ENCODE measurements around the gene STOM. TPM values are rescaled to one million over a fixed set of nuclear protein-coding genes. Genes with fewer than 3 reads are reported as not detected.
"Not testable (repeated sequence)": the region's sequence is repeated elsewhere in the genome, so short reads cannot be mapped to it uniquely, and the experiment has no call there.

The STOM gene
- polyA plus RNA-seq, 4 donors = 66.5 to 81.6 (median 73.0) TPM

DNA sequence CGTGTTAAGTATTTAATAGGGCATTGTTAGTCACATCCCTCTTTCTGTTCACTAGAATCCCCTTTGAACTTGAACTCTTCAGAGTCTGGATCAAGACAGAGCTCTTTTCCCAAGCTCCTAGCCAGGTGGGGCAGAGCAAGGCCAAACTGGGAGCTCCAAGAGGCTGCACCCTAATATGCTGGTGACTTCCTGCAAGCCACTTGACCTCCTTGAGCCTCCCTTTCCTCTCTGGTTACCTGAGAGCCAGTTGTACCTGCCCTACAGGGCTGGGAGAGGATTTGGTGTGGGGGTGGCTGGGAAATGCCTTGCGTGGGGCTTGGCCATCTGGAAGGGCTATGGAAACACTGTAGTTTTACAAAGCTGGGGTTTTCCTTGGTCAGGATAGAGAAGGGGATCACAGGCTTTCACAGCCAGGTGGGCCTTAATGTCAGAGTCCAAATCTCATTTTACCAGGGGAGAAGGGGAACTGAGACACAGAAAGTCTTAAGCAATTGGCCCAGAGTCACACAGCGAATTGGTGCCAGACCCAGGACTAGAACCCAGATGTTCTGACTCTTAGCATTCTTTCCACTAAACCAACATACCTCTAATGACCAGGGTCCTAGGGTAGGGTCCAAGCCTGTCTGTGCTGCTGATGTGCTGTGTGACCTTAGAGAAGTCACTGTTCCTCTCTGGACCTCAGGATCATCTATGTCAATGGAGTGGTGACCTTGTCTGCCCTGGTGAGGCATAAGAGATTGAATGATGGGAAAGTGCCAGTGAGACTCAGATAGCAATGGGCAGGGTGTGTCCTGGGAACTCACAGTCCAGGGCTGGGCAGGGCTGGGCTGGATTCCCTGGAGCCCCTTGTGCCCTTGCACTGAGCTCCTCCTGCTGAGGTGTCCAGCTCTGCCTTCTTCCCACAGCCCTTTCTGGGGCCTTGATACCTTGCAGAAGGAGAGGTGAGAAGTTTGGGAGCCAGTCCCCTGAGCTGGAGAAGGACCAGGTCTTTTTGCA is 66.3 kb downstream of the STOM start:
- DNase-seq (ENCODE audit: low read depth in 4 of 4, low spot score in 2 of 4) = no peak

DNA sequence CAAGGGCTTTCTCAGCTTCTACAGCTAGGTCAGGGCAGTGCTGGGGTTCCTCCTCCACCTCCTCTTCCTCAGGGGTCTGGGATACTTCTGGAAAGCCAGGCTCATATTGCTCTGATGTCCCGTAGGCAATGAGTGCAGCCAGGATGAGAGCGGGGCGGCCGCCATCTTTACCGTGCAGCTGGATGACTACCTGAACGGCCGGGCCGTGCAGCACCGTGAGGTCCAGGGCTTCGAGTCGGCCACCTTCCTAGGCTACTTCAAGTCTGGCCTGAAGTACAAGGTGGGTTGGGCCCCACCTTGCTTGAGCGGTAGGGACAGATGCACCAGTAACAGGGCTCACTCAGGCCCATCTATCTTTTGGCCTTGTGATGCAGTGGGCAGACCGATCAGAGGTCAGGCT is 67.3 kb downstream of the STOM start:
- no peak for DNase-seq (ENCODE audit: low read depth in 4 of 4, low spot score in 2 of 4)

DNA sequence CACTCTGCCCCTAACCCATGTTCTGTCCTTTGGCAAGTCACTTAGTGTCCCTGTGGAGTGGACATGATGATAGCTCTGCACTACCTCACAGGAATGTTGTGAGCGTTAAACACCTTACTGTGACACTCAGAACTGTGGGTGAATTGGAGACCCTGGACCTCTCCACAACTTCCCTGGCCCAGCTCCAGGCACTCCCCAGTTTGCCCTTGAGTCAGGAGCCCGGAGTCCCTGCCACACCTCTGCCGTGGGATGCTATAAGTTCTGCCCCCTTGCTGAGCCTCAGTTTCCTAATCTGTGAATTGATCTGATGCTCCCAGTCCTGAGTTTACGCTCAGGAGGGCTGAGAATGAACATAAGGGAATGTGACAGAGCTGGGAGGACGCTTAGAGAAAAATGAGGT is 67.7 kb downstream of the STOM start:
- no peak for DNase-seq (ENCODE audit: low read depth in 4 of 4, low spot score in 2 of 4)

DNA sequence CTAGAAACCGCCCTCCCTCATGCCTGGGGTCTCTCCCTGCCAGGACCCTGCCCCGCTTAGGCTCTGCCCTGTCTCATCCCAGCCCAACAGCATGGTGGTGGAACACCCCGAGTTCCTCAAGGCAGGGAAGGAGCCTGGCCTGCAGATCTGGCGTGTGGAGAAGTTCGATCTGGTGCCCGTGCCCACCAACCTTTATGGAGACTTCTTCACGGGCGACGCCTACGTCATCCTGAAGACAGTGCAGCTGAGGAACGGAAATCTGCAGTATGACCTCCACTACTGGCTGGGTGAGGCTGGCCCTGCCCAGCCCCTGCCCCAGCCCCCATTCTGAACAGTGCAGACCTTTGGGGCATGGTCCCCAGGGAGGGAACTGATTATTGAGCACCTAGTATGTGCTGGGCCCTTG is 68.2 kb downstream of the STOM start:
- DNase-seq (ENCODE audit: low read depth in 4 of 4, low spot score in 2 of 4) = no peak

DNA sequence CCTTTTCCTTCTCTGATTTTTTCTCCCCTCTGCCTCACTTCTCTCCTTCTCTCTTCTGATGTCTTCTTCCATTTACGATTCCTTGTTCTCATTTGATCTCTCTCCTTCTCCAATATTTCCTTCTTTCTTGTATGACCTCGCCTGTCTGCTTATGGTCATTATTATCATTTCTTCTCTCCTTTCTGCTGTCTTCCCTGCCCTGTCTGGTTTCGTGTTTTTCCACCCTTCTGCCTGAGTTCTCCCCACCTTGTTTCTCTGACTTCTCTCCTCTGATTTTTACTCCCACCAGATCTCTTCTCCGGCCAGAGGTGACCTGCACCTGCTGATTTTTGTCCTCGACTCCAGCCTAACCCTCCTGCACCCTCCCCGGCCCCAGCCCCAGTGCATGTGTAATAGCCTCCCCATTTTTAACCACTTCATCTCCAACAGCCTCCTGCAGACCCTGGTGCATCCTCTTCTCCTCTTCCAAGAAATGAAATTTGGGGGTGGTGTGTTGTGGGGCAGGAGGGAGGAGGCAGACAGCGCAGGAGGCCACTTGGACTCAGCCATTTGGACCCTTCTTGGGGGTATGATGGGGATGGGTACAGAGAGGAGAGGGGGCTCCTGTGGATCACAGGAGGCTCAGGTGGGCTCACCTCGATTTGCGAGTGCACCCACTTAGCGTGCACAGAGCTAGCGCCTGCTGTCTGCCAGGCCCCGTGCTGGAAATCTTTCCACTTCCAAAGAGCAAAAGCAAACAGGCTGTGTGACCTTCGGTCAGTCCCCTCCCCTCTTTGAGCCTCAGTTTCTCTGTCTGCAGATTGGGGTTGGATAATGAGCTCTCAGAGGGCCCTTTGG is 69.5 kb downstream of the STOM start:
- no peak for DNase-seq (ENCODE audit: low read depth in 4 of 4, low spot score in 2 of 4)

DNA sequence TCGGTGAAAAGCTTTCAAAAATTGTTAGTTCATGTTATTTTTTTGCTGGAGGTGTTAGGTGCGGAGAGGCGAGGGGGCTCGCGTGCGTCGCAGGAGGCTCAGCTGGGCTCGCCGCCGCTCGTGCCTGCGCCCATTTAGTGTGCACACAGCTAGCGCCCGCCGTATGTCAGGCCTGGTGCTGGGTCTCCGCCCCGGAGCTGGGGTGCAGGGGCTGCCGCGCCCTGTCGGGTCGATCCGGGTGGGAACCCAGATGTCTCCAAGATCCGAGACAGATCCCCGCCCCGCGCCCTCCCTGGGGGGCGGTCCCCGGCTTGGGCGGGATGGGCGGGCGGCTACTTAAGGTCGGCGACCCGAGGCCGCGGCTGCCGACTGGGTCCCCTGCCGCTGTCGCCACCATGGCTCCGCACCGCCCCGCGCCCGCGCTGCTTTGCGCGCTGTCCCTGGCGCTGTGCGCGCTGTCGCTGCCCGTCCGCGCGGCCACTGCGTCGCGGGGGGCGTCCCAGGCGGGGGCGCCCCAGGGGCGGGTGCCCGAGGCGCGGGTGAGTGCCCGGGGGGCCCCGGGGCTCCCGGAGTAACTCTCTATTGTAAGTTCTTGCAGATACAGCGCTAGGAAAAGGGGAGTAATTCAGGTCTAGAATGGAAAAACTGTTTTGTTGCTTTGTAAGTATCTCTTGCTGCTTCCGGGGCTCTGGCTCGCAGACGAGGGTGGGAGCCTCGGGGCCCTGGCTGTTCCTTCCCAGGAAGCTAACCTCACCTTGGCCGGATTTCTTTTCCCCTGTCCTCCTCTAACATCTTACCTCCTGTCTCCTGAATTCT is 70.4 kb downstream of the STOM start:
- DNase-seq (ENCODE audit: low read depth in 4 of 4, low spot score in 2 of 4) = no peak

DNA sequence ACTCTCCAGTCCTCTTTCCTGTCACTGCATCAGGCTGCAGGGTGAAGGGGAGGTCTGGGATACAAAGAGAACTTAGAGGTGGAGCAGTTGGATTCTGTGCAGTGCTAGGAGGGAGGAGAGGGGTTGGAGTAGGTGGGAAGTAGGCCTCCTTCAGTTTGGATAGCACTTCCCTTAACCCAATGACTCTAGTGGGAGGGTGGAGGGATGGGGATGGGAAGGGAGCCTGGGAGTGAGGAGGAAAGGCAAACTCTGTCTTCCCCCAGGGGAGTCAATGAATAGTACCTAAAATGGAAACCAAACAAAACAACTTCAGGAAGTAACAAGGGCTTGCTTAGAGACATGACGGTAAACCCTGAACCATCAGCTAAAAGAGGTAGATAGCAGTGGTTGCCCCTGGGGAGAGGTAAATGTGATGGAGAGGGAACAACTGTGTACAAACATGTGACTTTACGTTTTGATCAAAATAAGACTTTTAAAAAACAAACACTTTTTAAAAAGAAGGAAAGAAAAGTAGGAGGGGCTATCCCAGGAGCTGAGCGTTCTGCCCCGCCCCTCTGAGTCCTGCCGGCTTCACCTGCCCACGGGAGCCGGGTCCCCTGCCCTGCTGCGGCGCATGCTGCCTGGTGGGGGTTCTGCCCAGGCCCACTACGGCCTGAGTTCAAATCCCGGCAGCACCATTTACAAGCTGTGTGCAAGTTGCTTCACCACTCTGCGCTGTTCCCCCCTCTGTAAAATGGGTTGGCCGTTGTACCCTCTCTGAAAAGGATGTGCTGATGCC is 71.2 kb downstream of the STOM start:
- no peak for DNase-seq (ENCODE audit: low read depth in 4 of 4, low spot score in 2 of 4)

DNA sequence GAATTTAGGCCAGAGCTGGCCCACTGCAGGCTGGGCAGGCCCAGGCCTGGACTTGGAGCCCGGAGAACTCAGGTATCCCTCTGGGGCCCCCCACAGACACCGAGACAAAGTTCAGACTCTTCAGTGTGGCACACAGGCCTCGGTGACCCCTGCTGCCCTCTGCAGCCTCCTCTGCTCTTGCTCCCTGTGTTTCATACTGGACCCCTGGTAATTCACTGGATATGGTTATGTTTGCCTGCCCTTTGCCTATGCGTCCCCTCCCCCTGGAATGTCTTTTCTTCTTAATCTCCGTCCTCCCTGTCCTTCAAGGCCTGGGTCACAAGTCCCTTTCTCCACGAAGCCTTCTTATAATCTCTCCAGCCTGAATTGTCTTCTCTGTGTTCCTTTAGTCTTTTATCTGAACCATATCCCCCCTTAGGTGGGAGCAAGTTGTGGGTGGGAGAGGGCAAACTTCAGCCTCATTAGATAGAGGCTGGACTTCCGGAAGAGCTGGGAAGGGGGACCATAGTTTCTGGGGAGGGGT is 72.0 kb downstream of the STOM start:
- DNase-seq (ENCODE audit: low read depth in 4 of 4, low spot score in 2 of 4) = no peak

DNA sequence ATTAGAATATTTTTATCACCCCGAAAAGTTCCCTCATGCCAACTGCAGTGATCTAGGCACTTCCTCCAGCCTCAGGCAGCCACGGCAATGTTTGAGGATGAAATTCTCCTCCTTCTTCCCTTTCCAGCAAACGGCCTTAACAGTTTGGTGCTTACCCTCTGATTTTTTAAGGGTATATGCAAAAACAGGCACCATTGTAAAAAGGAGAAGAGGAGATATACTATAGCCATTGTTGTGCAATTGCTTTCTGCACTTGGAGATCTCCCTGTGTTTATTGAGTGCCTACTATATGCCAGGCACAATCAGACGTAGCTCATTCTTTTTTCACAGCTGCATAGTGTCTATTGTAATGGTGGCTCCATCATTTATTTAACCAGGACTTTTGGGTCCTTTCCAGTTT is 72.7 kb downstream of the STOM start:
- no peak for DNase-seq (ENCODE audit: low read depth in 4 of 4, low spot score in 2 of 4)

DNA sequence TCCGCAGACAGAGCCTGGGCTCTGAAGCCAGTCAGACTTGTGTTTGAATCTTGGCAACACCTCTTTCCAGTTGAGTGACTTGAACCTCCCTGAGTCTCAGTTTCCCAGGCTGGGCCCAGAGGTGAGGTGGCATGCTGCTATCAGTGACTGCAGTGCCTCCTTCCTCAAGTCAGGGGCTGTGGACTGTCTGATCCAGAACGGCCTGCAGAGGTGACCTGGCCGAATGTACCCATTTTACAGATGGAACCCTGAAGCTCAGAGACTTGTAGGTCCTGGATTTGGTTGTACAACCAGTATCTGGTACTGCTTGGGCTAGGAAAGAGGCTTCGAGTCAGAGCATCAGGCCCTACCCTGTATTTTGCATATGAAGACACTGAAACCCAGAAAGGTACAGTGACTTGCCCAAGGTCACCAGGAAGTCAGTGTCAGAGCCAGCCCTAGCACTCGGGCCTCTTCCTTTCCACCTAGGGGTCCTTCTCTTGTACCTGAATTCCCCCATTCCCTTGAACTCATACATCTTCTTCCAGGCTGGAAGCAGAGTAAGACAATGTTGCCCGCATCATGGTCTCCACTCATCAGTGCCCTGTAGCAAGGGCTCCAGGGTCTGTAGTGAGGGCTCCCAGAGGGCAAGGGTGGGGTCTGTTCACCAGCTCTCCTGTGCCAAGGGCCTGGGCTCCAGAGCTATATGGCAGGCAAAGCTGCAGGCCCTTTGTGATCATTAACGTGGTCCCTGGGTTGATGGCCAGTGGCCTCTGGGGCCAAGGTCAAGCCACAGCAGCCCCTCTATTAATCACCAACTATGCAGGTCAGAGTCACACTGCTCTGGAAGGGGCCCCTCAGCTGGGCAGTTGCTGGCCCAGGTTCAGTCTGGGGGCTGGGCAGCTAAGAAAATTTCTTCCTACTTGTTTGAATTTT is 73.6 kb downstream of the STOM start:
- DNase-seq (ENCODE audit: low read depth in 4 of 4, low spot score in 2 of 4) = no peak

DNA sequence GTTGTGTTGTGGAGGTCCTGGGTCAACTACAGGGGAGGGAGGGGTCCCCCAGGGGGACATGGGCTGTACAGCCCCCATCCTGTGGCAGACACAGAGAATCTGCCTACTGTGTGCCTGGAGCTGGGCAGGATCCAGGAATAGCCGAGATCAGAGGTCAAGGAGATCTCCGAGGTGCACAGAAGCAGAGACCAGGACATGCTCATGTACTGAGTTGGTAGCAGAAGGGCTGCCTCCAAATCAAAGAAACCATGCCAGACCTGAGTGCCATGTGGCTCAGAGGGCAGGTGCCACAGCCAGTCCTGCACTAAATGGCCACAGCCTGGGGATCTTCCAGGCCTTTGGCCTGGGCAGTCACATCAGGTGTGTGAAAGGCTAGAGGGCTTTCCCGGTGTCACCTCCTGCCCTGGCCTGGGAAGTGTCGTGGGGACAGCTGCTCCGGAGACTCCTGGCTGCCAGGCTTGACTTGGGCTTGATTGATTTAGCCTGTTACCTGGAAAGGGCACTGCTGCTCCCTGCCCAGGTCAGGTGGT is 74.3 kb downstream of the STOM start:
- DNase-seq (ENCODE audit: low read depth in 4 of 4, low spot score in 2 of 4) = no peak

DNA sequence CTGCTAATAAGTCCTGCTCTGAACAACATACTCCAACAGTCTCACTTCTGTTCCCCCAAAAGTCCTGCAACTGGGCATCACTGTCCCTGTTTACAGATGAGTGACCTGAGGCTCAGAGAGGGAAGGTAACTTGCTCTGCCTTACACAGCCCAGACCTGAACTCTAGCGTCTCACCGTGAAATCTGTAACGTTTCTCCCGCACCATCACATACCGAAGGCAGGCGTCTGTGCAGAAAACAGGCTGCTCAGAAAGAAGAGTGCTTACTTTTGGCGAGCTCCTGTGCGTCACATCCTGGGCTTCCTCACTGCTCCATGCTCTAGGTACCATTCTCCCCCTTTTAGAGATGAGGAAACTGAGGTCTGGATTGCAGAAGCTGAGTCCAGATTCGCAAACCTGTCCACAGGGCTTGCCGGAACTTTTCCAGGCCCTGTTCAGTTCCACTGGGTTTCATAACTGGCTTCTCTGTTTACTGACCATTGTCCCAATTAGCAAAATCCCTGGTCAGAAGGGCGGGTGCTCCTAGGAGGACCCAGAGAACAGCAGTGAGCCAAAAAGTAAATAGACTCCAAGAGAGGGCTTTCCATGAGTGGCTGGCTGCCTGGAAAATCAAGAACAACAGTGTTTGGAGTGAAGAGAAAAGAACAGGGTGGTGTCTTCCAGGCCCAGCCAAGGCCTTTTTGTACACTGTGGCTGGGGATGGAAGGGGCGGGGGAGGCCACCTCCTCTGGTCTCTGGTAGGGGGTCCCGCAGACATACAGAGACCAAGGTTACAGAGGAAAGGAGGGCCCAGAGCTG is 75.0 kb downstream of the STOM start:
- no peak for DNase-seq (ENCODE audit: low read depth in 4 of 4, low spot score in 2 of 4)

DNA sequence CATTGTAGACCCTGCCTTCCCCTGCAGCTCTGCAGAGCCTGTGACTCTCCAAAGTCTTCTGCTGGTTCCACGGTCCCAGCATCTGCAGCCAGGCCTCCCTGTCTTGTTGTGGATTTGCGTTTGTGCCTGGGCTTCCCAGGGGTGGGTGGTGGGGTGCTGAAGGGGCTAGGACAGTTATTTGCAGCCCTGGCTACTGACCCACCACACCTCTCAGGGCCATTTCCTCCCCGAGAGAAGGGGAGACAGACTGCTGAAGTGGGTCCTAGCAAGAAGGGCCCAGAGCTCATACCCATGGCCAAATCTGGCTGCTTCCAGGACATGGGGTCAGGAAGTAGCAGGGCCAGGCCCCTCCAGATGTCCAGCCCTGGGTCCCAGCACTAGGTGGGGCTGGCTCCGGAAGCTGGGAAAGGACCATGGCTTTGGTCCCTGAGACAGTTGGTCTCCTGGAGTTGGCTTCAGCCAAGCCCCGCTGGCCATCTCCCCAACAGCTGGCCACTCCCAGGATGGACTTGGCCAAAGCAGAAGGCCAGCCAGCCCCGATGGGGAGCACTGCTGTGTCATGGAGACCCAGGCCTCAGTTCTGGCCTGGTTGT is 75.8 kb downstream of the STOM start:
- DNase-seq (ENCODE audit: low read depth in 4 of 4, low spot score in 2 of 4) = no peak

DNA sequence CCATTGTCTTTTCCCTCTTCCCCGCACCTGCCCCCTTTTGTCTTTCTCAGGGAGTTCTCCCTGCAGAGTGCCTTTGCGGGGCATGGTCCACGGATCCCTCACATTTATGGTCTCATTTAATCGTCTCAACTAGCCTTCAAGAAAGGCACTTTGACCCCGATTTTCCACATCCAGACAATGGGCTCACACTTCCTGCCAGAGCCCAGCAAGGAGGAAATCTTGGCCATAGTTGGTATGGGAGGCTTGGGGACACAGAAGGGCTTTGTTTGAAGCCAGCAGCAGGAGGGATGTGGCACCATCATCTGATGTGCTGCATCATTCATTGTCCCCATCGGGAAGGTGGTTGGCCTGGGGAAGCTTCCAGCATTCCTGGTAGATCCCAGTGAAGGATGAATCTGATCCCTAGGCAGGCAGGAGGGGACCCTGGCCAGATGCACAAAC is 77.2 kb downstream of the STOM start:
- DNase-seq (ENCODE audit: low read depth in 4 of 4, low spot score in 2 of 4) = no peak

DNA sequence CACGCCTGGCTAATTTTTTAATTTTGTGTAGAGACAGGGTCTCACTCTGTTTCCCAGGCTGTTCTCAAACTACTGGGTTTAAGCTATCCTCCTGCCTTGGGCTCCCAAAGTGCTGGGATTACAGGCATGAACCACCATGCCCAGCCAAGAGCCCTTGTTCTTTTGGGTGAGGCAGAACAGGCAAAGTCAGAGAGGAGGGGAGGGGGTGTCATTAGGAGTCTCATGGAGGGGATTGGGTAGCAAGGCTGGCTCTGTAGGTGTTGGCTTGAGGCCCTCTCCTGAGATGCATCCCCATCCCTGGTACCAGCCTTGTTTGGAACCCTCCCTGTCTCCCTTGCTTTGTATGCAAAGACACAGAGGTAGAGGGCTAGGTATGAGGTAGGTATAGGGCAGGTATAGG is 78.0 kb downstream of the STOM start:
- no peak for DNase-seq (ENCODE audit: low read depth in 4 of 4, low spot score in 2 of 4)

DNA sequence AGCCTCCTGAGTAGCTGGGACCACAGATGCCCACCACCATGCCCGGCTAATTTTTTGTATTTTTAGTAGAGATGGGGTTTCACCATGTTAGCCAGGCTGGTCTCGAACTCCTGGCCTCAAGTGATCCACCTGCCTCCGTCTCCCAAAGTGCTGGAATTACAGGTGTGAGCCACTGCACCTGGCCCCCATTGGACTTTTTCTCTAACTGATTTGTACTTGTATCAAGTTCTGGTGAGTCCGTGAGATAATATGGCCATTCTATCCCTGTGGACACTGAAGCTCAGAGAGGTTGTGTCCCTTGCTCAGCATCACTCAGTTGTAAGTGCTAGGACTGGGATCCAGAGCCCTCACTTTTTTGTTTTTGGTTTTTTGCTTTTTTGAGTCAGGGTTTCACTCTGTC is 78.5 kb downstream of the STOM start:
- not testable (repeated sequence) for DNase-seq (ENCODE audit: low read depth in 4 of 4, low spot score in 2 of 4)

DNA sequence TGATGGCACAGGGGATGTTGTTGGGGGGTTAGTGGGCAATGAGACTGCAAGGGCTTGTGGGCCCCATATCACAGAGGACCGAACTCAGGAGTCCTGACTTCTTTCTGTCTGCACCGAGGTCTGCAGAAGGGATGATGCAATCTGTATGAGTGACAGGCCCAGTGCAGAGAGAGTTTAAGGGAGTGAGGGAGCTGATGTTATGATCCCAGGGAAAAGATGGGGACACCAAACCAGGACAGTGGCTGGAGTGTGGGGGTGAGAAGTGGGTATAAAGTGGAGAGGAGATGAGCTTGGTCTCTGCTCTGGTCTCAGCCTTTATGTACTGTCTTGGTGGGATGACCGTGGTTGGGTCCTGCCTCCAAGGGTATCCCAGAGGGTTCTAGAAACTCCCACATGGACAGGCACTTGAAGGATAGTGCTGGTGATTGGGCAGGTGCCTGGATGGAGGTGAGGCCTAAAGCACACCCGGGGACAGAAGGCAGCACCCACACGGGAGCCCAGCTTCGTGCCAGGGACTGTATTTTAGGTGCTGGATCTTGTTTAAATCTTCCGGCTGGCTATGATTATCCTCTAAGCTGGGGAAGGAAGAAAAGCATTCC is 80.2 kb downstream of the STOM start:
- no peak for DNase-seq (ENCODE audit: low read depth in 4 of 4, low spot score in 2 of 4)
